Measurements from ENCODE around the gene PTPRH.

GRCh38 chr19:55134736-55135135 lies 74.6 kb downstream of the PTPRH start:
- no peak for TF ChIP-seq POLR2A (IDR thresholded peaks at IDR 0.05; ENCODE audit: low read length)
- no peak for TF ChIP-seq GATA1 (IDR thresholded peaks at IDR 0.05; ENCODE audit: low read depth, low read length)
